ENCODE measurements around the gene COG8. TPM values are rescaled to one million over a fixed set of nuclear protein-coding genes. Genes with fewer than 3 reads are reported as not detected.

The COG8 gene
- total and polyA plus RNA-seq, 2 of the 8 experiments (the other 6 are each of a cell fraction or from before 2014, with no cell fraction given) = 49.1 to 55.6 TPM

DNA sequence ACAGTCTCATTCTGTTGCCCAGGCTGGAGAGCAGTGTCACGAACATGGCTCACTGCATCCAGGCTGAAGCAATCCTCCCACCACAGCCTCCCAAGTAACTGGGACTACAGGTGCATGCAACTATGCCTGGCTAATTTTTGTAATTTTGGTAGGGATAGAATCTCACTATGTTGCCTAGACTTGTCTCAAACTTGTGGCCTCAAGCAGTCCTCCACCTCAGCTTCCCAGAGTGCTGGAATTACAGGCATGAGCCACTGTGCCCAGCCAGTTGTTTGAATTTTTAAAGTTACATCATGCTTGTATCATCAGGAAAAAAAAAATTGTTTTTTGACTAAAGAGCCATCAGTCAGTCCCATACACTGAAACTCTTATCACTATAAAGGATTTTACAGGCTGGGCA is 45.3 kb downstream of the COG8 start:
- no peaks in the 10 kb centered on the region for H3K36me3 ChIP-seq (ENCODE audit: control insufficient read depth in 2 of 4, insufficient read depth in 4 of 4, low read length in 3 of 4)
- 95% methylated on average over 1 of the region's 1 CpG; no CpG with 5 or more reads in 1 of the 2 experiments for WGBS, 2 experiments (ENCODE audit: extremely low coverage in 1 of 2, insufficient coverage in 1 of 2, insufficient read length in 1 of 2, insufficient replicate concordance in 2 of 2, low coverage in 1 of 2, low lambda C conversion rate in 2 of 2, missing lambda C conversion rate in 1 of 2)
- no peak overlapping the region for H3K14ac ChIP-seq (ENCODE audit: insufficient read length)
- no peak overlapping the region for H3K9ac ChIP-seq (replicated peaks in 1 of 4; ENCODE audit: extremely low read depth in 1 of 4, low read depth in 3 of 4, low read length in 3 of 4)
- H3K23me2 ChIP-seq (ENCODE audit: low read depth, low read length) = no peaks in the 10 kb centered on the region
- H4K8ac ChIP-seq (ENCODE audit: extremely low read depth, insufficient read depth, low read length) = no peak overlapping the region; the same call in 1 of the 2 replicates
- FAIRE-seq (no peak), DNase-seq (ENCODE audit: low read depth in 1 of 2, low spot score in 2 of 2) (no peak)
- ChIA-PET POLR2A (ENCODE audit: partially characterized antibody) (no interaction called here), CTCF (ENCODE audit: partially characterized antibody) (no interaction called here)
- no peak overlapping the region for H3K4ac ChIP-seq (replicated peaks; ENCODE audit: insufficient read length, low read depth, low read length)
- no peak overlapping the region for H2BK15ac ChIP-seq (ENCODE audit: low read length)
- H3K79me2 ChIP-seq (ENCODE audit: control insufficient read depth in 1 of 2, insufficient read depth in 2 of 2, low read length in 2 of 2) = no peaks in the 10 kb centered on the region
- no peak overlapping the region for H3K4me3 ChIP-seq (ENCODE audit: extremely low read depth in 1 of 4, insufficient read depth in 2 of 4, low read depth in 3 of 4, low read length in 4 of 4)
- H2BK12ac ChIP-seq (ENCODE audit: low read depth, low read length) = no peak overlapping the region
- H3K27me3 ChIP-seq (replicated peaks in 1 of 4; ENCODE audit: control insufficient read depth in 3 of 4, extremely low read depth in 1 of 4, insufficient read depth in 3 of 4, low read length in 3 of 4) = no peaks in the 10 kb centered on the region
- no peak overlapping the region for H3K56ac ChIP-seq (replicated peaks; ENCODE audit: insufficient read length, low read depth, low read length)
- no peaks in the 10 kb centered on the region for H3K9me3 ChIP-seq (ENCODE audit: insufficient read depth in 2 of 2, low read depth in 1 of 2, low read length in 1 of 2)
- no peak overlapping the region for H3K4me2 ChIP-seq (ENCODE audit: insufficient read depth in 1 of 2, low read depth in 2 of 2, low read length in 2 of 2)
- H3K23ac ChIP-seq (ENCODE audit: insufficient read length) = no peak overlapping the region
- no peak overlapping the region for H2BK5ac ChIP-seq (ENCODE audit: low read depth, low read length)
- H4K5ac ChIP-seq (ENCODE audit: insufficient read length, low read depth, low read length) = no peak overlapping the region
- H2BK120ac ChIP-seq (replicated peaks; ENCODE audit: low read depth, low read length) = no peak overlapping the region
- H4K20me1 ChIP-seq (replicated peaks in 1 of 2; ENCODE audit: control insufficient read depth in 1 of 2, insufficient read depth in 2 of 2, low read length in 2 of 2) = no peaks in the 10 kb centered on the region
- no peak overlapping the region for H3K18ac ChIP-seq (ENCODE audit: extremely low read depth, low read length)
- no peaks in the 10 kb centered on the region for H3K79me1 ChIP-seq (ENCODE audit: low read depth, low read length)
- H4K91ac ChIP-seq (replicated peaks; ENCODE audit: insufficient read length, low read length) = no peak overlapping the region
- no peak overlapping the region for H2AK5ac ChIP-seq (ENCODE audit: low read depth, low read length)
- no peak overlapping the region for H2BK20ac ChIP-seq (ENCODE audit: low read length)
- H2AFZ ChIP-seq (ENCODE audit: low read length) = no peak overlapping the region
- no peaks in the 10 kb centered on the region for H3K4me1 ChIP-seq (replicated peaks in 1 of 4; ENCODE audit: control insufficient read depth in 3 of 4, insufficient read depth in 4 of 4, low read length in 3 of 4)
- TF ChIP-seq PHF8 (conservative IDR thresholded peaks at IDR 0.05; ENCODE audit: low read depth, low read length) = no peak
- TF ChIP-seq MAFK (IDR thresholded peaks at IDR 0.05; ENCODE audit: low read depth, low read length) = no peak
- H3K27ac ChIP-seq (ENCODE audit: low read depth, low read length) = no peak overlapping the region
